ENCODE results near the gene ULK4. TPM values are rescaled to one million over a fixed set of nuclear protein-coding genes. Genes with fewer than 3 reads are reported as not detected.

Gene ULK4
- total and polyA plus RNA-seq, 2 of the 4 experiments (the other 2 are of a cell fraction), result 2.7 to 5.0 TPM

DNA sequence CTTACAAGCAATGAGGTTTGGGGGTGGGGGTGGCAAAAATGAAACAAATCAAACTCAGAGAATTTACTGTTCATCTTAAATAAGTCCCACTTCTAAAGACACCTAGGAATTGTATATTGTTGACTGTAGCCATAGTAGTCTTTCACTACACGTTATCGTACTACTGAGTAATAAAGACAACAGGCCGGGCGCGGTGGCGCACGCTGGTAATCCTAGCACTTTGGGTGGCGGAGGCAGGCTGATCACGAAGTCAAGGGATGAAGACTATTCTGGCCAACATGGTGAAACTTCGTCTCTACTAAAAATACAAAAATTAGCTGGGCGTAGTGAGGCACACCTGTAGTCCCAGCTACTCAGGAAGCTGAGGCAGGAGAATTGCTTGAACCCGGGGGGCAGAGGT lies 531.0 kb downstream of the ULK4 start:
- BruUV-seq (replicated peaks), result no TSS peak
- intact Hi-C loops (cut with micrococcal nuclease), result no loop called here
- no peak overlapping the region for H2BK20ac ChIP-seq (ENCODE audit: low read depth, low read length)
- H2BK120ac ChIP-seq (ENCODE audit: low read depth, low read length), result no peak overlapping the region
- no peak overlapping the region for H4K91ac ChIP-seq (ENCODE audit: insufficient read depth, low read depth, low read length)
- H3K56ac ChIP-seq (ENCODE audit: extremely low read depth, insufficient read depth, low read length), result no peak overlapping the region
- ChIA-PET CTCF (interaction anchor here (1.6 kb wide), 1 partner anchor 8 kb away, joined by 3 read pairs; no protein-coding TSS in a partner anchor), POLR2A (ENCODE audit: unreplicated experiment) (no interaction called here)
- 87% methylated on average over 8 of the region's 12 CpGs; no CpG with 5 or more reads in 1 of the 2 experiments for WGBS, 2 experiments (ENCODE audit: extremely low coverage in 2 of 2, insufficient read length in 1 of 2)
- no peak overlapping the region for H3K9ac ChIP-seq (ENCODE audit: low read depth, low read length)
- TF ChIP-seq NFE2L2 (IDR thresholded peaks at IDR 0.05; ENCODE audit: low read depth, low read length), result no peak
- no peak for TF ChIP-seq CHD1 (IDR thresholded peaks at IDR 0.05; ENCODE audit: low read depth, low read length)
- TF ChIP-seq, protein P1, sequence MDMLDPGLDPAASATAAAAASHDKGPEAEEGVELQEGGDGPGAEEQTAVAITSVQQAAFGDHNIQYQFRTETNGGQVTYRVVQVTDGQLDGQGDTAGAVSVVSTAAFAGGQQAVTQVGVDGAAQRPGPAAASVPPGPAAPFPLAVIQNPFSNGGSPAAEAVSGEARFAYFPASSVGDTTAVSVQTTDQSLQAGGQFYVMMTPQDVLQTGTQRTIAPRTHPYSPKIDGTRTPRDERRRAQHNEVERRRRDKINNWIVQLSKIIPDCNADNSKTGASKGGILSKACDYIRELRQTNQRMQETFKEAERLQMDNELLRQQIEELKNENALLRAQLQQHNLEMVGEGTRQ (IDR thresholded peaks at IDR 0.05; ENCODE audit: low read depth, low read length), result no peak
- no peak for TF ChIP-seq MAFK (IDR thresholded peaks at IDR 0.05; ENCODE audit: low read depth, low read length)
- no peak for TF ChIP-seq MXI1 (IDR thresholded peaks at IDR 0.05; ENCODE audit: borderline replicate concordance, low read depth, low read length)
- TF ChIP-seq, protein P2, sequence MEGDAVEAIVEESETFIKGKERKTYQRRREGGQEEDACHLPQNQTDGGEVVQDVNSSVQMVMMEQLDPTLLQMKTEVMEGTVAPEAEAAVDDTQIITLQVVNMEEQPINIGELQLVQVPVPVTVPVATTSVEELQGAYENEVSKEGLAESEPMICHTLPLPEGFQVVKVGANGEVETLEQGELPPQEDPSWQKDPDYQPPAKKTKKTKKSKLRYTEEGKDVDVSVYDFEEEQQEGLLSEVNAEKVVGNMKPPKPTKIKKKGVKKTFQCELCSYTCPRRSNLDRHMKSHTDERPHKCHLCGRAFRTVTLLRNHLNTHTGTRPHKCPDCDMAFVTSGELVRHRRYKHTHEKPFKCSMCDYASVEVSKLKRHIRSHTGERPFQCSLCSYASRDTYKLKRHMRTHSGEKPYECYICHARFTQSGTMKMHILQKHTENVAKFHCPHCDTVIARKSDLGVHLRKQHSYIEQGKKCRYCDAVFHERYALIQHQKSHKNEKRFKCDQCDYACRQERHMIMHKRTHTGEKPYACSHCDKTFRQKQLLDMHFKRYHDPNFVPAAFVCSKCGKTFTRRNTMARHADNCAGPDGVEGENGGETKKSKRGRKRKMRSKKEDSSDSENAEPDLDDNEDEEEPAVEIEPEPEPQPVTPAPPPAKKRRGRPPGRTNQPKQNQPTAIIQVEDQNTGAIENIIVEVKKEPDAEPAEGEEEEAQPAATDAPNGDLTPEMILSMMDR (conservative IDR thresholded peaks at IDR 0.05; ENCODE audit: low read depth, low read length), result no peak
- no peak for TF ChIP-seq BHLHE40 (IDR thresholded peaks at IDR 0.05; ENCODE audit: low read depth, low read length)
- TF ChIP-seq RCOR1 (IDR thresholded peaks at IDR 0.05; ENCODE audit: insufficient replicate concordance, low read length), result no peak
- TF ChIP-seq, protein P3, sequence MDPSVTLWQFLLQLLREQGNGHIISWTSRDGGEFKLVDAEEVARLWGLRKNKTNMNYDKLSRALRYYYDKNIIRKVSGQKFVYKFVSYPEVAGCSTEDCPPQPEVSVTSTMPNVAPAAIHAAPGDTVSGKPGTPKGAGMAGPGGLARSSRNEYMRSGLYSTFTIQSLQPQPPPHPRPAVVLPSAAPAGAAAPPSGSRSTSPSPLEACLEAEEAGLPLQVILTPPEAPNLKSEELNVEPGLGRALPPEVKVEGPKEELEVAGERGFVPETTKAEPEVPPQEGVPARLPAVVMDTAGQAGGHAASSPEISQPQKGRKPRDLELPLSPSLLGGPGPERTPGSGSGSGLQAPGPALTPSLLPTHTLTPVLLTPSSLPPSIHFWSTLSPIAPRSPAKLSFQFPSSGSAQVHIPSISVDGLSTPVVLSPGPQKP (IDR thresholded peaks at IDR 0.05; ENCODE audit: borderline replicate concordance, low read depth, low read length), result no peak
- TF ChIP-seq CEBPB (IDR thresholded peaks at IDR 0.05; ENCODE audit: low read depth, low read length), result no peak
- no peak for TF ChIP-seq RFX5 (IDR thresholded peaks at IDR 0.05; ENCODE audit: low read depth, low read length)
- no peak for TF ChIP-seq SMC3 (IDR thresholded peaks at IDR 0.05; ENCODE audit: low read depth, low read length)
- no peak for TF ChIP-seq RAD21 (IDR thresholded peaks at IDR 0.05; ENCODE audit: low read length)
- no peak for TF ChIP-seq MAZ (IDR thresholded peaks at IDR 0.05; ENCODE audit: borderline replicate concordance, low read depth, low read length)
- no peak for TF ChIP-seq POLR2A (IDR thresholded peaks at IDR 0.05; ENCODE audit: low read depth, low read length)
- H3K4me3 ChIP-seq (ENCODE audit: insufficient read depth, low read depth, low read length), result no peak overlapping the region
- H2AK5ac ChIP-seq (ENCODE audit: low read depth, low read length), result no peak overlapping the region
- no peaks in the 10 kb centered on the region for H3K27me3 ChIP-seq (ENCODE audit: control insufficient read depth, insufficient read depth, low read length)
- no peaks in the 10 kb centered on the region for H3K9me1 ChIP-seq (ENCODE audit: insufficient read depth, low read length)
- no peak overlapping the region for H4K8ac ChIP-seq (ENCODE audit: low read depth in 2 of 2, low read length in 2 of 2)
- H3K9me3 ChIP-seq (ENCODE audit: control insufficient read depth, insufficient read depth, low read length), result no peaks in the 10 kb centered on the region
- DNase-seq (no peak), ATAC-seq (ENCODE audit: low read depth) (no peak)
- no peak overlapping the region for H2AK9ac ChIP-seq (replicated peaks; ENCODE audit: low read depth, low read length, poor library complexity)
- no peak overlapping the region for H3K14ac ChIP-seq (replicated peaks; ENCODE audit: low read depth, low read length)
- no peak overlapping the region for H2BK5ac ChIP-seq (ENCODE audit: low read depth, low read length, poor library complexity, severe bottlenecking)
- no peak overlapping the region for H3K4ac ChIP-seq (ENCODE audit: low read depth, low read length)
- H2BK15ac ChIP-seq (ENCODE audit: low read depth, low read length), result no peak overlapping the region
- H3K23ac ChIP-seq (ENCODE audit: low read depth, low read length), result no peak overlapping the region
- H3K18ac ChIP-seq (ENCODE audit: low read depth, low read length), result no peak overlapping the region
- no peaks in the 10 kb centered on the region for H4K20me1 ChIP-seq (ENCODE audit: insufficient read depth, low read length)
- H3K4me1 ChIP-seq (ENCODE audit: control insufficient read depth, insufficient read depth, low read length), result no peaks in the 10 kb centered on the region
- no peaks in the 10 kb centered on the region for H3K36me3 ChIP-seq (ENCODE audit: control insufficient read depth, insufficient read depth, low read length)
- dilution Hi-C loops (cut with HindIII; ENCODE audit: low sequenced_read_pairs, unreplicated experiment), result no loop called here
- no peaks in the 10 kb centered on the region for H3K79me1 ChIP-seq (ENCODE audit: low read depth in 1 of 2, low read length in 2 of 2)
- no peak overlapping the region for H2AFZ ChIP-seq (replicated peaks; ENCODE audit: low read length, poor library complexity)
- H3K4me2 ChIP-seq (ENCODE audit: low read depth, low read length), result no peak overlapping the region
- no peak overlapping the region for H3K27ac ChIP-seq (ENCODE audit: insufficient read depth, low read length)
- in situ Hi-C loops (cut with MboI; ENCODE audit: low sequenced_read_pairs), result no loop called here
- H4K5ac ChIP-seq (ENCODE audit: low read depth, low read length), result no peak overlapping the region
